ENCODE measurements around the gene CAB39. TPM values are rescaled to one million over a fixed set of nuclear protein-coding genes. Genes with fewer than 3 reads are reported as not detected.

CAB39 gene
- total RNA-seq, 4 donors from 2014 or later, result 47.6 to 80.3 (median 71.8) TPM

DNA sequence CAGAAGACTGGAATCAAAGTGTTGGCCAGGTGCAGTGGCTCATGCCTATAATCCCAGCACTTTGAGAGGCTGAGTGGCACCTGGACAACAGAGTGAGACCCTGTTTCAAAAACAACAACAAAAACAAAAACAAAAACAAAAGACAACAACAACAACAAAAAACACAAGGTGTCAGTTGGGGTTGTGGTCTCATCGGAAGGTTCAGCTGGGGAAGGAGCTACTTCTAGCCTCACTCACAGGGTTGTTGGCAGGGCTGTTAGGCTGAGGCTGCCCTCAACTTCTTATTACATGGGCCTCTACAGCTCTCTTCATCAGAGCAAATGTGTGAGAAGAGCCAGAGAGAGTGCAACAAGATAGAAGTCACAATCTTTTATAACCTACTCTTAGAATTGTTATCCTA, 34.6 kb upstream of the CAB39 start:
- Histone ChIP-seq H3K9me3 (peaks cover 0 to 5% (median 0%) of the 10 kb centered on the region in 3 donors), H3K4me3 (no peak overlapping the region), H3K27ac (no peak overlapping the region), H3K36me3 (no peaks in the 10 kb centered on the region), H3K4me1 (no peaks in the 10 kb centered on the region), H3K27me3 (no peaks in the 10 kb centered on the region)
- no peak for DNase-seq
- TF ChIP-seq, protein P1, sequence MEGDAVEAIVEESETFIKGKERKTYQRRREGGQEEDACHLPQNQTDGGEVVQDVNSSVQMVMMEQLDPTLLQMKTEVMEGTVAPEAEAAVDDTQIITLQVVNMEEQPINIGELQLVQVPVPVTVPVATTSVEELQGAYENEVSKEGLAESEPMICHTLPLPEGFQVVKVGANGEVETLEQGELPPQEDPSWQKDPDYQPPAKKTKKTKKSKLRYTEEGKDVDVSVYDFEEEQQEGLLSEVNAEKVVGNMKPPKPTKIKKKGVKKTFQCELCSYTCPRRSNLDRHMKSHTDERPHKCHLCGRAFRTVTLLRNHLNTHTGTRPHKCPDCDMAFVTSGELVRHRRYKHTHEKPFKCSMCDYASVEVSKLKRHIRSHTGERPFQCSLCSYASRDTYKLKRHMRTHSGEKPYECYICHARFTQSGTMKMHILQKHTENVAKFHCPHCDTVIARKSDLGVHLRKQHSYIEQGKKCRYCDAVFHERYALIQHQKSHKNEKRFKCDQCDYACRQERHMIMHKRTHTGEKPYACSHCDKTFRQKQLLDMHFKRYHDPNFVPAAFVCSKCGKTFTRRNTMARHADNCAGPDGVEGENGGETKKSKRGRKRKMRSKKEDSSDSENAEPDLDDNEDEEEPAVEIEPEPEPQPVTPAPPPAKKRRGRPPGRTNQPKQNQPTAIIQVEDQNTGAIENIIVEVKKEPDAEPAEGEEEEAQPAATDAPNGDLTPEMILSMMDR (IDR thresholded peaks at IDR 0.05), result no peak
- no peak for TF ChIP-seq POLR2A (IDR thresholded peaks at IDR 0.05)
- WGBS, 2 donors, result 95 to 100% methylated on average over 1 of the region's 1 CpG
- intact Hi-C loops (cut with DNase I), result no loop called here

- no peaks in the 10 kb centered on the region for H3K27me3 ChIP-seq
- TF ChIP-seq POLR2A (IDR thresholded peaks at IDR 0.05), result no peak
- TF ChIP-seq, protein P1 (IDR thresholded peaks at IDR 0.05), result no peak
- intact Hi-C loops (cut with DNase I), result no loop called here
- no peak overlapping the region for H3K27ac ChIP-seq
- no peaks in the 10 kb centered on the region for H3K36me3 ChIP-seq
- DNase-seq, result no peak
- H3K4me1 ChIP-seq, result no peaks in the 10 kb centered on the region
- no peak overlapping the region for H3K4me3 ChIP-seq
- peaks cover 0 to 5% (median 0%) of the 10 kb centered on the region in 3 donors for H3K9me3 ChIP-seq
Observed at GRCh38 chr2:230678451-230678850, 34.2 kb upstream of the CAB39 start.

DNA sequence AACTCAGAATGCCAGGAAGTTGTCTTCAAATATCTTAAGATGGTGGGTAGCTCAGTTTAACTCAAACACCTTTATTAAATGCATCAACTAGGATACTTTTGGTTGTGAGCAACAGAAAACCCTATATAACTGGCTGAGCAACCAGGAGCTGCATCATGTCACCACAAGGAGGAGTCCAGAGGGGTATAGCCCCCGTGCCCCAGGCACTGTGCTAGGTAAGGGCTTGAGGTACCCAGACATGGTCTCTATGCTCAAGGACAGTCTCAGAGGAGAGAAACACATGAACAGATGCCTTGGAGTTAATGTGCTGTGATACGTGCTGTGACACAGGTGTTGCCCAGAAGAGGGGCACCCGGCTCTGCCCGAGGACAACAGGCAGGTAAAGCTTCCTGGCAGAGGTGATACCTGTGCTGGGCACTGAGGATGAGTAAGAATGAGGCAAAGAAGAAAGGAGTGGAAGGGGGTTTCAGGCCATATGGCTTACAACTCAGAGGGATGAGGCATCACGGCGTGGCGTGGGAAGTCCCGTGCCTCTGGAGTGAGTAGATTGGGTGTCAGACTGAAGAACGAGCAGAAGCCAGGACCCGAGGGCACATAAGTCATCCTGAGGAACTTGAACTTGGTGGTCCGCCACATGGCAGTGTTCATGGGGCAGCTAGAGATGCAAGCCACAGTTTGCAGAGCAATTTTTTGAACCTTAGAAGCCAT, 32.0 kb upstream of the CAB39 start:
- TF ChIP-seq, protein P1 (IDR thresholded peaks at IDR 0.05), result peak in 1 of 6 experiments; percentile 21
- TF ChIP-seq POLR2A (IDR thresholded peaks at IDR 0.05), result no peak
- intact Hi-C loops (cut with DNase I), result no loop called here
- no peaks in the 10 kb centered on the region for H3K36me3 ChIP-seq
- H3K4me3 ChIP-seq, result no peak overlapping the region
- no peak overlapping the region for H3K27ac ChIP-seq
- H3K27me3 ChIP-seq, result no peaks in the 10 kb centered on the region
- DNase-seq, result no peak
- 45 to 52% methylated on average over 11 of the region's 11 CpGs for WGBS, 2 donors
- H3K9me3 ChIP-seq, result peaks cover 0 to 5% (median 0%) of the 10 kb centered on the region in 3 donors
- H3K4me1 ChIP-seq, result no peaks in the 10 kb centered on the region

DNA sequence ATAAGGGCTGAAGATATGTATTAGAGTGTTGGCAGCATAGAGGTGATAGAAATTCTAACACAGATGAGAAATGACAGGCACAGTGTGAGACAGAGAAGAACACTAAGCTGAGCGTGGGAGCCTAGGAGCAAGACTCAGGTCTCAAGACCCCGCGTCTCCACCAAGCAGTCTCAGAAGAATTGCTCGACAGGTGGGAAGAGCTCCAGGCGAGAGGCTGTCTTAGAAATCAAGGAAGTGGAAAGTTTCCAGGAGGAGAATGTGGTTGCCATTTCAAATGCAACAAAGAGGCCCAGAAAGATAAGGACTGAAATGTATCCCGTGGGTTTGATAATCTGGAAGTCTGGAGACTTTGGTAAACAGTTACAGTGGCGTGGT, 31.5 kb upstream of the CAB39 start:
- intact Hi-C loops (cut with DNase I), result no loop called here
- 36 to 65% methylated on average over 7 of the region's 7 CpGs for WGBS, 2 donors
- Histone ChIP-seq H3K9me3 (peaks cover 0 to 5% (median 0%) of the 10 kb centered on the region in 3 donors), H3K36me3 (no peaks in the 10 kb centered on the region), H3K4me3 (no peak overlapping the region), H3K4me1 (no peaks in the 10 kb centered on the region), H3K27ac (no peak overlapping the region), H3K27me3 (no peaks in the 10 kb centered on the region)
- TF ChIP-seq POLR2A (IDR thresholded peaks at IDR 0.05), result no peak
- TF ChIP-seq, protein P1 (IDR thresholded peaks at IDR 0.05), result no peak
- DNase-seq, result no peak

- 84 to 86% methylated on average over 3 of the region's 3 CpGs for WGBS, 2 donors
- Histone ChIP-seq H3K27ac (no peak overlapping the region), H3K9me3 (peaks cover 0 to 5% (median 0%) of the 10 kb centered on the region in 3 donors), H3K27me3 (no peaks in the 10 kb centered on the region), H3K4me1 (no peaks in the 10 kb centered on the region), H3K36me3 (no peaks in the 10 kb centered on the region), H3K4me3 (no peak overlapping the region)
- intact Hi-C loops (cut with DNase I), result no loop called here
- TF ChIP-seq POLR2A (IDR thresholded peaks at IDR 0.05), result no peak
- TF ChIP-seq, protein P1 (IDR thresholded peaks at IDR 0.05), result no peak
- DNase-seq, result no peak
Observed at GRCh38 chr2:230682546-230682945, 30.1 kb upstream of the CAB39 start.
